ENCODE measurements around the gene NEK4. TPM values are rescaled to one million over a fixed set of nuclear protein-coding genes. Genes with fewer than 3 reads are reported as not detected.

Gene NEK4
- total RNA-seq, 1 donor: 28.2 TPM

DNA sequence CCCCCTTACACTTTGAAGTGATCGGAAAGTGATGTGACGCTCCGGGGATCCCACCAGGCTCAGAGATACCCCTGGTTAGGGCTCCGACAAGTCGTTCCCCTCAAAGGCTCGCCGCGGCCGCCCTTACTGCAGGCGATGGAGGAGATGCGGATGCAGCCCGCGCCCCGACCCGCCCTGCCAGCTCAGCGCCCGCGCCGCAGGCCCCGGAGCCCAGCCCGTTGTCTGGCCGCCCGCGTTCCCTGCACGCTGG lies 65.4 kb downstream of the NEK4 start:
- TF ChIP-seq, protein P1, sequence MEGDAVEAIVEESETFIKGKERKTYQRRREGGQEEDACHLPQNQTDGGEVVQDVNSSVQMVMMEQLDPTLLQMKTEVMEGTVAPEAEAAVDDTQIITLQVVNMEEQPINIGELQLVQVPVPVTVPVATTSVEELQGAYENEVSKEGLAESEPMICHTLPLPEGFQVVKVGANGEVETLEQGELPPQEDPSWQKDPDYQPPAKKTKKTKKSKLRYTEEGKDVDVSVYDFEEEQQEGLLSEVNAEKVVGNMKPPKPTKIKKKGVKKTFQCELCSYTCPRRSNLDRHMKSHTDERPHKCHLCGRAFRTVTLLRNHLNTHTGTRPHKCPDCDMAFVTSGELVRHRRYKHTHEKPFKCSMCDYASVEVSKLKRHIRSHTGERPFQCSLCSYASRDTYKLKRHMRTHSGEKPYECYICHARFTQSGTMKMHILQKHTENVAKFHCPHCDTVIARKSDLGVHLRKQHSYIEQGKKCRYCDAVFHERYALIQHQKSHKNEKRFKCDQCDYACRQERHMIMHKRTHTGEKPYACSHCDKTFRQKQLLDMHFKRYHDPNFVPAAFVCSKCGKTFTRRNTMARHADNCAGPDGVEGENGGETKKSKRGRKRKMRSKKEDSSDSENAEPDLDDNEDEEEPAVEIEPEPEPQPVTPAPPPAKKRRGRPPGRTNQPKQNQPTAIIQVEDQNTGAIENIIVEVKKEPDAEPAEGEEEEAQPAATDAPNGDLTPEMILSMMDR (IDR thresholded peaks at IDR 0.05; ENCODE audit: insufficient read depth, low read length): no peak
- DNase-seq (ENCODE audit: low read depth): no peak

DNA sequence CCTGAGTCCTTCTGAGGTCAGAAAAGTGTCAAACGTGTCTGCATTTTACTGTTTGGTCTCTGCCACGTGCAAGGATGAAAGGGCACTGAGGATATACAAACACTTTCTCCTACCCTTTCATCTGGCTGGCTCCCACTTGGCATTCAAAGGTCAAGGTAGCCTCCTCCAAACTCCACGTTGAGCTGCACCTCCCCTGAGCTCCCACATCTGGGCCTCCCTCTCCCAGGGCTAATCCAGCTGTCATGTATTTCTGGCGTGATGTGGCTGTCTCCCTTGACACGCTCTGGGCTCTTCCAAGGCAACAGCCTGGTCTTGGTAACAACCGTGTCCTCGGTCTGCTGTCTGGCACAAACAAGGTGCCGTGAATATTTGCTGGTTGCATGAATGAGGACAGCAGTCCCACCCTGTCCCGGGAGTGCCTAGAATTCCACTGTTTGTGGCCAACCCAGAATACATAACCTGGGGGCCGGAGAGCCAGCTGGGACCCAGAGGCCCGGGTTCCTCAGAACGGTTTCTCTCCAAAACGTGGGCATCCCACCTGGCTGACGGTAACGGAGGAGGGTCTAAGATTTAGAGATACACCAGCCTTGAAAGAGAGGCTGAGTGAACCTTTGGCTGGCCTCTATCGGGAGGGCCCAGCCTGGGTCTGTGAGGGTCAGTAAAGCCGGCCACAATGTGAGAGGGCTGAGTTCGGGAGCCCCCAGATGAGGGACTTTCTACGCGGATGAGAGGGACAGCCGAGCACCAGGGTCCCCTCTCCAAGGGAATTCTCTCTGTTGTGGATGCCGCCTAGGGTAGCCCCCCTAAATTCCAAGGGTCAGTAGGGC lies 65.9 kb downstream of the NEK4 start:
- TF ChIP-seq, protein P1 (IDR thresholded peaks at IDR 0.05; ENCODE audit: insufficient read depth, low read length): no peak
- H3K4me3 ChIP-seq (ENCODE audit: low read depth, low read length): peak overlapping the region; percentile 98
- no peak for DNase-seq (ENCODE audit: low read depth)

More for the DNA sequence above, 65.4 kb downstream of the NEK4 start:
- H3K4me3 ChIP-seq (ENCODE audit: low read depth, low read length): peak overlapping the region; percentile 98

- DNase-seq (ENCODE audit: low read depth): no peak
- H3K4me3 ChIP-seq (ENCODE audit: low read depth, low read length): peak overlapping the region; percentile 98
Observed at GRCh38 chr3:52703341-52703740, 67.4 kb downstream of the NEK4 start.

GRCh38 chr3:52697632-52697965 lies 73.1 kb downstream of the NEK4 start:
- no peak for DNase-seq (ENCODE audit: low read depth)
- no peak overlapping the region for H3K4me3 ChIP-seq (ENCODE audit: low read depth, low read length)
- TF ChIP-seq, protein P1 (IDR thresholded peaks at IDR 0.05; ENCODE audit: insufficient read depth, low read length): no peak

More at GRCh38 chr3:52703341-52703740, 67.4 kb downstream of the NEK4 start:
- TF ChIP-seq, protein P1 (IDR thresholded peaks at IDR 0.05; ENCODE audit: insufficient read depth, low read length): no peak

DNA sequence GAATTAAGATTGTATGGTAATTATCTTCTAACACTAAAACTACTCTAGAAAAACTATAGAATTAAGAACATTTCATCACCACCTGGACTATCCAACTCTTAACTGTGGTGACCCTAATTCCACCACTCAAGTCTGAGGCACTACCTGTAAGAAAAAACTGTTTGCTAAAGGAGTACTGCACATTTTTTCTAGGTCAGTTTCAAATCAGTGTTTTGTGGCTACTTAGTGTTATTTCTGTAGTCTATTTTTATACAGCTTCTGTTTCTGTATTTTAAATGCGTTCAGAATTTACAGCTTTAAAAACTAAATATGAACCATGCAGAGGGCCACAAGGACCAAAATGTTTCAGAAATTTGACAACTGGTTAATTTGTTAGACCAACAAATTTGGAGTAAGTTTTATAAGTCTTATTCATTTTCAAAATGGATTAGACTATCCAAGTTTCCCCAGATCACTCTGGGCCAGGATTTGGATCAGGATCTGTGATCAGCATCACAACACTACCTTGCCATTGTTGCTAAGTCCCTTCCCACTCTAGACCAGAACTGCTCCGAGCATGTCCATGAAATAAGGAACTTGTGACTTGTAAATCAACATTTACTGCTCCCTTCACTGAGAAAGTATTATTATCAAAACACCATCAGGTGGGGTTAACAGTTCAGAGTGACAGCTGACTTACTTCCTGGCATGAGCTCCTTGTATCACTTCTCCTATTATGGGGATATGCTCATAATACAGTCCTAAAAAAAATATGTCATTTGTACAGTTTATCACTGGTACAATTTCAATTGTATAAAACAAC lies 73.7 kb downstream of the NEK4 start:
- no peak for DNase-seq (ENCODE audit: low read depth)
- H3K4me3 ChIP-seq (ENCODE audit: low read depth, low read length): no peak overlapping the region
- TF ChIP-seq, protein P1 (IDR thresholded peaks at IDR 0.05; ENCODE audit: insufficient read depth, low read length): no peak

DNA sequence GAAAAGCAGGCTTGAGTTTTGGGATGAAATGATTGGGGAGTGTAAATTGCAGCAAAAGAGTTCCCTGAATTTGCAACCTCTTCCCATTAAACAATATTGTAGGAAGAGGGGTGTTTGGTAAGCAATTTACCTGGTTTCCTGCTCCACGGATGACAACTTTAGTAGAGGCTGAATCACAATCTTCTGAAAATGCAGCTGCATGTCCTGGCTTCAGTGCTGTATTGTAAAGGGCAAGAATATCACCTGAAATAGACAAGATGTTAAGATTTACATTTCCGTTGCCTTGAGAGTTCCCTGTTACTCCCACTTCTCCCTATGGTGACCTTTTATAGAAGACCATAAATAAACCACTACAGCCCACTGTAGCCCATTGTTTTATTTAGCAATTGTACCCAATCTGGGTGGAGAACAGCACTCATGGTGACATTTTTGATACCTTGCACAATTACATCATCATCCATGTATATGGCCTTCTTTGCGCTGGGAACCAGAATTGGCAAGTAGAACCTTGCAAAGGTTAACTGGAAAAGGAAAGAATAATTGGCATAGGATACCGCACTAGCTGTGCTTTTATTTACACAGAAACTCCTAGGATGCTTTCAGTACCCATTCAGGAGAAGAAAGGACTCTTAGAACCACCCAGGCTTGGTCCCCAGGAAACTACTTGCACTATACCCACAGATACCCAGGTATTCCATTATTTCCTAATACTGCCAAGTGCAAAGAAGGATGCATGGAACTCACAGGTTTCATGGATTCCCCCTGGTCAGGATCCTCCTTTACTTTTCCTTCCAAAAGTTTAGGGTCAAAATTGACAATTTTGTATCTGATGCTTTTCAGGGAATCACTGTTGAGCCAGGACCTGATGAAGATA lies 74.7 kb downstream of the NEK4 start:
- no peak for DNase-seq (ENCODE audit: low read depth)
- no peak overlapping the region for H3K4me3 ChIP-seq (ENCODE audit: low read depth, low read length)
- TF ChIP-seq, protein P1 (IDR thresholded peaks at IDR 0.05; ENCODE audit: insufficient read depth, low read length): no peak
